Urinary bladder (tissue), 4 donors: ENCODE results near the gene CENPA. TPM values are rescaled to one million over a fixed set of nuclear protein-coding genes. Genes with fewer than 3 reads are reported as not detected.
A peak's percentile ranks its signal among the peaks of the same experiment; 100 is the strongest.
"Not testable (repeated sequence)": the region's sequence is repeated elsewhere in the genome, so short reads cannot be mapped to it uniquely, and the experiment has no call there.

Experiments used
- DNase-seq: peaks from one replicate; pipeline ENCODE4 v3.0.0-alpha.2; 2015; ENCODE audit errors: extremely low spot score
- H3K27ac ChIP-seq: one replicate; pipeline ENCODE4 v1.5.1; 2013; ENCODE audit warnings: low read depth, mild to moderate bottlenecking, moderate library complexity
- H3K36me3 ChIP-seq: one replicate; pipeline ENCODE4 v1.6.1; 2013; ENCODE audit warnings: mild to moderate bottlenecking, moderate library complexity; ENCODE audit not compliant: insufficient read depth
- H3K4me1 ChIP-seq: one replicate; pipeline ENCODE4 v1.6.1; 2013; ENCODE audit warnings: mild to moderate bottlenecking, moderate library complexity; ENCODE audit not compliant: insufficient read depth
- H3K4me3 ChIP-seq: one replicate; pipeline ENCODE4 v1.5.1; 2013; ENCODE audit warnings: low read depth, low read length
- WGBS: extraction: QIAGEN DNeasy Blood & Tissue Kit; methylation state at CpG from one replicate; pipeline ENCODE4 v1.1.7; 2013; 5-methylcytosine and 5-hydroxymethylcytosine counted together
- polyA plus RNA-seq: library from polyadenylated mRNA; stranded (reverse); fragments of 200-250 nt; gene quantifications from one replicate; pipeline ENCODE4 v1.2.3, GENCODE V29; 2013
- total RNA-seq: library from RNA; depleted of rRNA; stranded (reverse); fragments of >200 nt; gene quantifications from one replicate; pipeline ENCODE4 v1.2.3, GENCODE V29; 2014
- donor health status: healthy with polysubstance abuse.
- donor health status: healthy.

The CENPA gene
- total and polyA plus RNA-seq, 2 donors: 0.53 to 6.1 TPM

- WGBS: 3% methylated on average over 55 of the region's 55 CpGs
These were observed 562 bp downstream of the CENPA start for GRCh38 chr2:26786207-26787028.

DNA sequence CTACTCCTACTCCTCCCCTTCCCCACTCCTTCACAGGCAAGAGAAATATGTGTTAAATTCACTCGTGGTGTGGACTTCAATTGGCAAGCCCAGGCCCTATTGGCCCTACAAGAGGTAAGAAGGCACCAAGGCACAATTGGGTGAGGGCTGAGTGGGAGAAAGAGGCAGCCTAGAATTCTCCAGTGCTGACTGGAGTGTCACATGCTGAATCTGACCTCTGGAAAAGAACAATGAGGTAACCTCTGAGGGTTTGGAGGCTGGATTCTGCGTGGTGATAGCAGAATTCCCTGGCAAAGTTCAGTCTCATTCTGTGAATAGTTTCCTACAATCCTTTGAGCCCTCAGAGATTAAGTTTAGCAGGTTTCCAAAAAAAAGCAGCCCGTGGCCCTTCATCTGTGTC lies 6.9 kb downstream of the CENPA start:
- Histone ChIP-seq H3K4me3 (no peak overlapping the region), H3K4me1 (no peaks in the 10 kb centered on the region), H3K27ac (no peak overlapping the region), H3K36me3 (no peaks in the 10 kb centered on the region)
- WGBS: 69% methylated on average over 3 of the region's 3 CpGs
- no peak for DNase-seq

More at GRCh38 chr2:26786207-26787028, 562 bp downstream of the CENPA start:
- Histone ChIP-seq H3K4me3 (peak overlapping the region; percentile 65), H3K36me3 (no peaks in the 10 kb centered on the region), H3K27ac (no peak overlapping the region), H3K4me1 (no peaks in the 10 kb centered on the region)
- DNase-seq: no peak

GRCh38 chr2:26793518-26793917 lies 7.7 kb downstream of the CENPA start:
- WGBS: 90% methylated on average over 3 of the region's 3 CpGs
- Histone ChIP-seq H3K36me3 (no peaks in the 10 kb centered on the region), H3K27ac (no peak overlapping the region), H3K4me1 (no peaks in the 10 kb centered on the region), H3K4me3 (no peak overlapping the region)
- no peak for DNase-seq

DNA sequence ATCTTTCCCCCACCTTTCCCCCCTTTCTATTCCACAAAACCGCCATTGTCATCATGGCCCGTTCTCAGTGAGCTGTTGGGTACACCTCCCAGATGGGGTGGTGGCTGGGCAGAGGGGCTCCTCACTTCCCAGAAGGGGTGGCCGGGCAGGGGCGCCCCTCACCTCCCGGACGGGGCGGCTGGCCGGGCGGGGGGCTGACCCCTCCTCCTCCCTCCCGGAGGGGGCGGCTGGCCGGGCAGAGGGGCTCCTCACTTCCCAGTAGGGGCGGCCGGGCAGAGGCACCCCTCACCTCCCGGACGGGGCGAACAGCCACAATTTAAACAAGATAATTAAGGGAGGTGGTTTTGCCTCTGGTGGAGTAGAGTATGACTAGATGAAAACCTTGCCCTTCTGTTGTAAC lies 9.3 kb downstream of the CENPA start:
- not testable (repeated sequence) for H3K4me1 ChIP-seq, DNase-seq, H3K4me3 ChIP-seq, H3K36me3 ChIP-seq, H3K27ac ChIP-seq
- 95% methylated on average over 17 of the region's 17 CpGs for WGBS

- no peak for DNase-seq
- 77% methylated on average over 4 of the region's 4 CpGs for WGBS
- Histone ChIP-seq H3K4me3 (no peak overlapping the region), H3K27ac (no peak overlapping the region), H3K4me1 (no peaks in the 10 kb centered on the region), H3K36me3 (no peaks in the 10 kb centered on the region)
These were observed 15.5 kb downstream of the CENPA start for GRCh38 chr2:26801328-26801727.

DNA sequence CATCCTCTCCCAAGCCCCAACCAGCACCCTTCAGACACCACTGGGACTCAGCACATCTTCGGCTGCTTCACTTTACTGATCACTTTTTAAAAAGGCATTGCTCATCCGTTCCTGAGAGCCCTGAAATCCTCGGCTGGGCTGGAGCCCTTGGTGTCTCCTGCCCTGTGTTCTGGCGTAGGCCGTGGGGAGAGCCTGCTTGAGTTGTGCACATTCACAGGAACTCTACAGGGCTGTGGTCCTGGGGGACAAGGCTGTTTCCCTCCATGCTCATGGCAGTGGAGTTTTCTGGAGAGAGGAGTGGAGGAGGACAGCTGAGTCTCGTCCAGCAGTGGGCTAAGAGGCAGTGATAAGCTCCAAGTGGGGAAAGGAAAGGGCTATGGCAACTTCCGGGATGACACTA lies 15.9 kb downstream of the CENPA start:
- Histone ChIP-seq H3K4me3 (no peak overlapping the region), H3K27ac (no peak overlapping the region), H3K4me1 (no peaks in the 10 kb centered on the region), H3K36me3 (no peaks in the 10 kb centered on the region)
- no peak for DNase-seq
- 89% methylated on average over 7 of the region's 7 CpGs for WGBS

DNA sequence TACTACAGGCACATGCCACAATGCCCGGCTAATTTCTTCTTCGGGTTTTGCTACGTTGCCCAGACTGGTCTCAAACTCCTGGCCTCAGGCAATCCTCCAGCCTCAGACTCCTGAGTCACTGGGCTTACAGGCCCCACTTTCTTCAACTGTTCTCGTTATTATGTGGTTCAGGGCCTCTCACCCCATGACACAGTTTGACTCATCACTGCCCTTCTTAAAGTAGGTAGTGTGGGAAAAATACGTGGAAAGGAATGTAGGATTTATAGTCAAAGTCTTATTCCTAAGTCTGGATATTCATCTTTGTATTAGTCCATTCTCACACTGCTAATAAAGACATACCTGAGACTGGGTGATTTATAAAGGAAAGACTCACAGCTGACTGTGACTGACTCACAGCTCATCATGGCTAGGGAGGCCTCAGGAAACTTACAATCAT lies 19.4 kb downstream of the CENPA start:
- Histone ChIP-seq H3K4me3 (no peak overlapping the region), H3K36me3 (no peaks in the 10 kb centered on the region), H3K27ac (no peak overlapping the region), H3K4me1 (no peaks in the 10 kb centered on the region)
- WGBS: 78% methylated on average over 5 of the region's 5 CpGs
- no peak for DNase-seq

GRCh38 chr2:26807788-26808460 lies 22.1 kb downstream of the CENPA start:
- Histone ChIP-seq H3K4me1 (no peaks in the 10 kb centered on the region), H3K4me3 (no peak overlapping the region), H3K36me3 (no peaks in the 10 kb centered on the region), H3K27ac (no peak overlapping the region)
- WGBS: 57% methylated on average over 2 of the region's 2 CpGs
- no peak for DNase-seq

GRCh38 chr2:26809211-26809610 lies 23.4 kb downstream of the CENPA start:
- H3K36me3 ChIP-seq: no peaks in the 10 kb centered on the region
- no peak for DNase-seq
- 93% methylated on average over 3 of the region's 3 CpGs for WGBS
- H3K4me1 ChIP-seq: no peaks in the 10 kb centered on the region
- H3K27ac ChIP-seq: no peak overlapping the region
- H3K4me3 ChIP-seq: no peak overlapping the region

- WGBS: 56% methylated on average over 6 of the region's 6 CpGs
- H3K27ac ChIP-seq: no peak overlapping the region
- no peaks in the 10 kb centered on the region for H3K4me1 ChIP-seq
- no peak for DNase-seq
- H3K36me3 ChIP-seq: no peaks in the 10 kb centered on the region
- H3K4me3 ChIP-seq: no peak overlapping the region
These were observed 24.2 kb downstream of the CENPA start for GRCh38 chr2:26809876-26810577.

- 74% methylated on average over 8 of the region's 8 CpGs for WGBS
- no peak for DNase-seq
These were observed 25.4 kb downstream of the CENPA start for GRCh38 chr2:26811261-26811660.

GRCh38 chr2:26811791-26812694 lies 26.2 kb downstream of the CENPA start:
- no peaks in the 10 kb centered on the region for H3K36me3 ChIP-seq
- no peak overlapping the region for H3K4me3 ChIP-seq
- DNase-seq: no peak
- WGBS: 77% methylated on average over 14 of the region's 14 CpGs
- H3K4me1 ChIP-seq: no peaks in the 10 kb centered on the region
- no peak overlapping the region for H3K27ac ChIP-seq

More at GRCh38 chr2:26811261-26811660, 25.4 kb downstream of the CENPA start:
- no peak overlapping the region for H3K27ac ChIP-seq
- no peaks in the 10 kb centered on the region for H3K36me3 ChIP-seq
- H3K4me3 ChIP-seq: no peak overlapping the region
- H3K4me1 ChIP-seq: no peaks in the 10 kb centered on the region

DNA sequence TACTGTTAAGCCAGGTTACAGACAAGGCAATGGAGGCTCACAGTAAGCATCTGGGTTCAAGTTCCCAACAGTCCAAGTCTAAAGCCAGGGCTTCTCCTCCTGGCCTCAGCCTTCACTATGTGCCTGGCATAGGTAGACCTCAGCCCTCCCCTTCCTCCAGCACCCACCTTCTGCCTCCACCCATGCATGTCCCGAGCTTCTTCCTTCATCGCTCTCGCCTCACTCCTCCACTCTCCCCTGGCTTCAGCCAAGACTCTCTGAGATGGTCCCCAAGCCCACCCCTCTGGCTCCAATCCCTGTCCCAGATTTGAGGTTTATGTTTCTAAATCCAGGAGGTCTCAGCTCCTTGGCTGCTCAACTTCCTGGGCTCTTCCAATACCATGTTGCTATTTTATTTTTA lies 26.9 kb downstream of the CENPA start:
- H3K4me3 ChIP-seq: no peak overlapping the region
- H3K4me1 ChIP-seq: no peaks in the 10 kb centered on the region
- H3K36me3 ChIP-seq: no peaks in the 10 kb centered on the region
- WGBS: 90% methylated on average over 3 of the region's 3 CpGs
- H3K27ac ChIP-seq: no peak overlapping the region
- DNase-seq: no peak
